ENCODE results near the gene MCCD1.

- TF ChIP-seq, protein P1, sequence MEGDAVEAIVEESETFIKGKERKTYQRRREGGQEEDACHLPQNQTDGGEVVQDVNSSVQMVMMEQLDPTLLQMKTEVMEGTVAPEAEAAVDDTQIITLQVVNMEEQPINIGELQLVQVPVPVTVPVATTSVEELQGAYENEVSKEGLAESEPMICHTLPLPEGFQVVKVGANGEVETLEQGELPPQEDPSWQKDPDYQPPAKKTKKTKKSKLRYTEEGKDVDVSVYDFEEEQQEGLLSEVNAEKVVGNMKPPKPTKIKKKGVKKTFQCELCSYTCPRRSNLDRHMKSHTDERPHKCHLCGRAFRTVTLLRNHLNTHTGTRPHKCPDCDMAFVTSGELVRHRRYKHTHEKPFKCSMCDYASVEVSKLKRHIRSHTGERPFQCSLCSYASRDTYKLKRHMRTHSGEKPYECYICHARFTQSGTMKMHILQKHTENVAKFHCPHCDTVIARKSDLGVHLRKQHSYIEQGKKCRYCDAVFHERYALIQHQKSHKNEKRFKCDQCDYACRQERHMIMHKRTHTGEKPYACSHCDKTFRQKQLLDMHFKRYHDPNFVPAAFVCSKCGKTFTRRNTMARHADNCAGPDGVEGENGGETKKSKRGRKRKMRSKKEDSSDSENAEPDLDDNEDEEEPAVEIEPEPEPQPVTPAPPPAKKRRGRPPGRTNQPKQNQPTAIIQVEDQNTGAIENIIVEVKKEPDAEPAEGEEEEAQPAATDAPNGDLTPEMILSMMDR (IDR thresholded peaks at IDR 0.05): no peak
- no peak for TF ChIP-seq TCF7 (CRISPR knock-in tag; IDR thresholded peaks at IDR 0.05; ENCODE audit: low read depth)
- TF ChIP-seq, protein P2, sequence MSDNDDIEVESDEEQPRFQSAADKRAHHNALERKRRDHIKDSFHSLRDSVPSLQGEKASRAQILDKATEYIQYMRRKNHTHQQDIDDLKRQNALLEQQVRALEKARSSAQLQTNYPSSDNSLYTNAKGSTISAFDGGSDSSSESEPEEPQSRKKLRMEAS (CRISPR knock-in tag; IDR thresholded peaks at IDR 0.05): no peak
- TF ChIP-seq USF1 (CRISPR knock-in tag; IDR thresholded peaks at IDR 0.05): no peak
- TF ChIP-seq SMAD4 (CRISPR knock-in tag; IDR thresholded peaks at IDR 0.05): no peak
- no peak for TF ChIP-seq CREM (CRISPR knock-in tag; IDR thresholded peaks at IDR 0.05)
- TF ChIP-seq JUN (CRISPR knock-in tag; IDR thresholded peaks at IDR 0.05): no peak
- no peak for TF ChIP-seq ZBTB21 (CRISPR knock-in tag; IDR thresholded peaks at IDR 0.05; ENCODE audit: borderline replicate concordance)
- TF ChIP-seq, protein P3, sequence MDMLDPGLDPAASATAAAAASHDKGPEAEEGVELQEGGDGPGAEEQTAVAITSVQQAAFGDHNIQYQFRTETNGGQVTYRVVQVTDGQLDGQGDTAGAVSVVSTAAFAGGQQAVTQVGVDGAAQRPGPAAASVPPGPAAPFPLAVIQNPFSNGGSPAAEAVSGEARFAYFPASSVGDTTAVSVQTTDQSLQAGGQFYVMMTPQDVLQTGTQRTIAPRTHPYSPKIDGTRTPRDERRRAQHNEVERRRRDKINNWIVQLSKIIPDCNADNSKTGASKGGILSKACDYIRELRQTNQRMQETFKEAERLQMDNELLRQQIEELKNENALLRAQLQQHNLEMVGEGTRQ (CRISPR knock-in tag; IDR thresholded peaks at IDR 0.05): no peak
- TF ChIP-seq NR2C2 (CRISPR knock-in tag; IDR thresholded peaks at IDR 0.05): no peak
- TF ChIP-seq ZNF317 (CRISPR knock-in tag; IDR thresholded peaks at IDR 0.05; ENCODE audit: borderline replicate concordance, low read depth): no peak
- TF ChIP-seq EMX1 (CRISPR knock-in tag; IDR thresholded peaks at IDR 0.05): no peak
Measured at GRCh38 chr6:31578184-31579118, 49.7 kb downstream of the MCCD1 start.
